GM21526 (cell line): ENCODE results near the gene DDX28.
A peak's percentile ranks its signal among the peaks of the same experiment; 100 is the strongest.

ENCODE experiments used
- ATAC-seq: cut with Tn5 transposase; IDR thresholded peaks from one replicate; pipeline ENCODE4 v1.9.1; 2021; ENCODE audit warnings: moderate library complexity; ENCODE audit not compliant: unreplicated experiment, low FRiP score

DDX28 gene

GRCh38 chr16:68022728-68023537, at the start of gene DDX28, which contains the start of gene DUS2:
TSS of gene DDX28 (minus strand) at chr16:68023232. CDS start at chr16:68023202, 30 bp downstream.
TSS of gene DUS2 (plus strand) at chr16:68023284. CDS start at chr16:68038024, 14,740 bp downstream.
- peak; percentile 66 for ATAC-seq

DNA sequence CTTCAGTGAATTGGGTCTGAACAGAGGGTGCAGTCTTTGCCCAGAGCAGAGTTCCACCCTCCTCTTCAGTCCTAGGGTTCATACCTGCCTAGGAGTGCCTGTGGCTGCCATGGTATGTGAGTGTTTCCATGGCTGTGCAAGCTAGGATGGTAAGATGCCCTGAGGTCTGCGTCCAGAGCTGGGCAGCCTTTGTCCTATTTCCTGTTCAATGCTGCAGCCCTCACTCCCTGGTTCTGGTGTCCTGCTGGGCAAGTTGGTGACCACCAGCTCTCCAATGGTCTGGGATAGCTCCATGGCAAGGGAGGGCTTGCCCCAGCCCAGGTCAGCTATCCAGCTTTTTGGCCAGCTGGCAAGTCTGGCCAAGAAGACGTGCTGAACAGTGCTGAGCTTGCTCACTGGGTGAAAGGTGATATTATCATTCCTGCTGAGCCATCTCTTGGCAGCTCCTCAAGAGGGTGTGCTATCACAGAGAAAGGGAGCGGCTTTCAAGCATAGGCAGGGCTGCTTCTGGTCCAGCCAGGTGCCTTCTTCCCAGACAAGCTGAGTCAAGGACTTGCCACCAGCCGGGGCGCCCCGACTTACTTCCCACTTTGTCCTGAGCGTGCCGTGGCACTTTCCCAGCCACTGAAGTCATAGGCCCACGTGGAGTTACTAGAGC, 49.1 kb upstream of the DDX28 start:
- ATAC-seq = no peak

GRCh38 chr16:68071518-68071901, 48.5 kb upstream of the DDX28 start:
- ATAC-seq = no peak

DNA sequence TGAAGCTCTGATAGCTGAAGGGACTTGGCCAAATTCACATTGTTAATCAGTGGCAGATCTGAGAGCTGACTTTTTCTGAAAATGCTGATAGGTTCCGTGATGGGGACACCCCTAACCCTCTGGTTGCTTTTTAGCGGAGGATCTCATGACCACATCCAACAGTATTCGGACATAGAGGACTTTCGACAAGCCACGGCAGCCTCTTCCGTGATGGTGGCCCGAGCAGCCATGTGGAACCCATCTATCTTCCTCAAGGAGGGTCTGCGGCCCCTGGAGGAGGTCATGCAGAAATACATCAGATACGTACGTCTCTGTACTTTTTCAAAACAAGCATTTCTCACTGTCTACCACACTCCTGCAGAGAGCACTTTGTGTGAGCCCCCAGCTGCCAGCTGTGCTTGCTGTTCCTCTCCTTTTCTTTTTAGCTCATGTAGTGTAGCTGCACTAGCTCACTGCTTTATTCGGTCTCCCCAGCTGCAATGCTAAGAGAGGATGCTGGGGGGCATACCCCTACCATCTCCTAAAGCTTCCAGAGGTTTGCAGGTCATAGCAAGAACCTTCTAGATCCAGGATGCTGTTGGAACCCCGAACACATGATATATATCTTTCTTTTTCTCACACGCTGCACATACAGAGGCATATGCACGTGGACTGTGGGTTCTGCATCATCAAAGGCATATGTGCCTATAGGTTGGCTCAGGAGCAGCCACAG, 47.9 kb upstream of the DDX28 start:
- ATAC-seq = no peak

DNA sequence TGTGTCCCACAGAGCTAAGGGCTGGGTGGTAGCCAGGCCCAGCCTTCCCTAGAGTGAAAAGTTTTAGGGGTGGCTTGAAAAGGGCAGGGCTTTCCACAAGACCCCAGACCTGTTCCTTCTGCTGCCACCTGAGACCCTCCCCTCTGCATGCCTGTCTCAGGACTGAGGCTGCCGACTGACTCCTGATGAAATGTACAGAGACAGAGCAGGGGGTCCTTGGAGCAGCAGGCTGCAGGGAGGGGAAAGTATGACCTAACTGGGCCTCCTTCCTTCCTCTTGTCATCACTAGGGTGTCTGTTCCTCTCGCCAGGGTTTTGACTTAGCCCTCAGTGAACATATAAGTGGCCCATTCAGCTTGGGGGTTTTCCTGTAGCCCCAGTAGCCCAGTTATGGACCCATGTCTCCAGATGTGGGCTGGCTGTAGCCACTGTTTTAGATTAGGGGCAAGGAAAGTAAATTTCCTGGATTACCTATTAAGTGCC, 47.3 kb upstream of the DDX28 start:
- ATAC-seq = no peak

- no peak for ATAC-seq
Observed at GRCh38 chr16:68069511-68070248, 46.6 kb upstream of the DDX28 start.

GRCh38 chr16:68068926-68069325, 45.9 kb upstream of the DDX28 start:
- no peak for ATAC-seq

- no peak for ATAC-seq
Observed at GRCh38 chr16:68066763-68067162, 43.7 kb upstream of the DDX28 start.

GRCh38 chr16:68065716-68066305, 42.8 kb upstream of the DDX28 start:
- no peak for ATAC-seq

GRCh38 chr16:68064791-68065365, 41.8 kb upstream of the DDX28 start:
- no peak for ATAC-seq

DNA sequence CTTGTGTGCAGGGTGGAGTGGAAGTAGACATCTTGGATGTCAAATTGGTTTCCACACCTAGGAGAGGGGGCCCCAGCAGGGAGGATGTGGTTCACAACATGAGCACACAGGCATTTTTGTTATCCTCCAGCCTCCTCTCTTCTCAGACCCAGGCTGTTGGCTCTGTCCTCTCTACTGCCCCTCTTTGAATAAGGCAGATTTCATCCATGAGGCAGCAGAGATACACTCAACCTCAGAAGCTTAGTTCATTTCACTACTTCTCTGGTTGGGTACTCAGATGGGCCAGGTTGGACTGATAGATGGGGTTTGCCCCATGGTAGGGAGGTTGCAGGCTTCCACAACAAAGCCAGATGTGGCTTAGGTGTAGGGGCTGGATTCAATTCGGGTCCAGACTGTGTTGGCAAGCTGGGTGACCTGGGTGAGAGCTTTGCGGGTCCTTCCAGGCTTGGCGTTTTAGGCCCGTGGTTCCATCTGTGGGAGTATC, 39.9 kb upstream of the DDX28 start:
- ATAC-seq = no peak

DNA sequence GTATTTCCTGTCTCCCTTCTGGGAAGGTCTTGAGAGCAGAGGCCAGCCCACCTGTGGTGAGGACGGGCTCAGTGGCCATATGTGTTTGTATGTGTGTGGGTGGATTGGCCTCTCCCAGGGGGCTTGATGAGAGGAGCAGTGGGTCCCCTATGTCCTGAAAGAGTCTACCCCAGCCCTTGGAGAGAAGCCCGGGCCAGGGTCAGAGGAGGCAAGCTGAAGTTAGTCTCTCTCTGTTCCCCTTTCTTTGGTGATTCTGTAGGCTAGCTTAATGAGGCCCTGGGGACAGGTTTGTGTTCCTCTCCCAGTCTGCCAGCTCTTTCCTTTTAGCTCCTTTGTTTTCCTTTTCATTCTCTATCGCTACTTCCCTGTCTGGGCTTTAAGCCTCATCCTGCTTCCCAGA, 38.4 kb upstream of the DDX28 start:
- ATAC-seq = no peak

DNA sequence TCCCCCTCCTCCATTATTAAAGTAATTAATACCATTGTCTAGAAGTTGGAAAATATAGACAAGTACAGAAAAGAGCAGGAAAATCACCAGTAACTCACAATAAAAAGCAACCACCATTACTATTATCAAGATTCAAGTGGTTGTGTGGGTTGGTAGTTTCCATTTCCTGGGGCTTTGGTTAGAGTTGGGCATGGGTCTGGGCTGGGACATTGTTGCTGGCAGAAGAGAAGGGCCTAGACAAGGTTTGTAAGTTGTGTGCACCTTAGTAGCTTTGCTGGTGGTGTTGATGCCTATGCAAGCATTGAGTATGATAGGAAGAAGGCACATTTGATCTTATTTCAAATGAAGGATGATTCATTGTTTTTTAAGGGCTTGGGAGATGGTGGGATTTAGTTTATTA, 36.8 kb upstream of the DDX28 start:
- no peak for ATAC-seq

- ATAC-seq = no peak
Observed at GRCh38 chr16:68055395-68055794, 32.4 kb upstream of the DDX28 start.

DNA sequence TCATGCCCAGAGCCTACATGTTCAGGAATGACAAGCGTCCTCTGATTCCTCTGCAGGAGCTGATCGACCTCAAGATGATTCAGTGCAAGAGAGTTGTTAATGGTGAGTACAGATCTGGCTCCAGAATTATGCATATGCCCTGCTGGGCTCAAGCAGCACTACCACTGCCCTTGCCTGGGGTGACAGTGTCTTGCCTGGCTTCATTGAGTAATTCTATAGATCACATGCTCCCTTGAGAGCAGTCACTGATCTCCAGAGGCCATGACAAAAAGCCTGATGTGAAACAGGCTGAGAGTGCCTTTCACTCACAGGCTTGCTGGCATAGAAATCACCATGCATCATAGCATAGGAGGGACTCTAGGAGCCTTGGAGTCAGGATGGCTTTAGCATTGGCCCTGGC, 26.4 kb upstream of the DDX28 start:
- ATAC-seq = no peak

- no peak for ATAC-seq
Observed at GRCh38 chr16:68047987-68048386, 25.0 kb upstream of the DDX28 start.

GRCh38 chr16:68046106-68046505, 23.1 kb upstream of the DDX28 start:
- ATAC-seq = no peak

GRCh38 chr16:68041783-68042182, 18.8 kb upstream of the DDX28 start:
- ATAC-seq = no peak

DNA sequence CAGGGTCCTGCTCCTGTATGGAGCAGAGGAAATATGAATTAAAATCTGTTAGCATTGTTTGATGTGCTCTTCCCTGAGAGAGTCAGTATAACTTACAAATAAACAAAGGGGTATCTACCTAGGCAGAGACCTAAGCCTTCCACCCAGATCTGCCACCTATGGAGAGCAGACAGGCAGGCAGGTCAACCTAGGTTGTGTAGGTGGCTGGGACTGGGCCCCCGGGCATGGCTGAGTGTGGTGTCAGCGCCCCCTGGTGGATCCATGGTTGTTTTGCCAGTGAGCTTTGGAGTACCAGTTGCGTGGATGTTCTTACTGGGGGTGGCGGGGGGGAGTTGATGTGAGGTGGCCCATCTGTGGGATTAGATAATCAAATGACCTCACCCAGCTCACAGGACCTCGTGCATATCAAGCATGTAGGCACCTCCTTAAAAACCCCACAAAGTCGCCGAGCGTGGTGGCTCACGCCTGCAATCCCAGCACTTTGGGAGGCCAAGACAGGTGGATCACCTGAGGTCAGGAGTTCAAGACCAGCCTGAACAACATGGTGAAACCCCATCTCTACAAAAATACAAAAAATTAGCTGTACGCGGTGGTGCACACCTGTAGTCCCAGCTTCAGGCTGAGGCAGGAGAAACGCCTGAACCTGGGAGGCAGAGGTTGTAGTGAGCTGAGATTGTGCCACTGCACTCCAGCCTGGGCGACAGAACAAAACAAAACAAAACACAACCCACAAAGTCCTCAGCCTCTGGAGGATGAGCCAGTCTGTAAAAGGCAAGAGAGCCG, 17.7 kb upstream of the DDX28 start:
- peak; percentile 67 for ATAC-seq
